Hepatocyte (in vitro differentiated cells): Measurements from ENCODE around the gene POLR3GL. TPM values are rescaled to one million over a fixed set of nuclear protein-coding genes. Genes with fewer than 3 reads are reported as not detected.

Source experiments
- DNase-seq: peaks from one replicate; pipeline ENCODE4 v3.0.0-alpha.2; 2016; ENCODE audit warnings: low spot score
- H2AFZ ChIP-seq: fragments of 200-600 bp; sonication (generic); 2 replicates; pipeline ENCODE4 v1.6.0; 2016; ENCODE audit warnings: antibody characterized with exemption, mild to moderate bottlenecking
- H3K27ac ChIP-seq: fragments of 200-600 bp; sonication (generic); 2 replicates; pipeline ENCODE4 v1.5.1; 2016; ENCODE audit warnings: mild to moderate bottlenecking
- H3K27me3 ChIP-seq: fragments of 200-600 bp; sonication (generic); 2 replicates; pipeline ENCODE4 v1.6.1; 2016
- H3K36me3 ChIP-seq: fragments of 200-600 bp; sonication (generic); replicated peaks from 2 replicates; pipeline ENCODE4 v1.5.1; 2016; ENCODE audit warnings: low read depth; ENCODE audit not compliant: insufficient read depth
- H3K4me1 ChIP-seq: fragments of 200-600 bp; sonication (generic); 2 replicates; pipeline ENCODE4 v1.5.1; 2016; ENCODE audit warnings: mild to moderate bottlenecking, moderate library complexity; ENCODE audit not compliant: insufficient read depth
- H3K4me2 ChIP-seq: fragments of 200-600 bp; sonication (generic); 2 replicates; pipeline ENCODE4 v1.6.0; 2016
- H3K4me3 ChIP-seq: fragments of 200-600 bp; sonication (generic); 2 replicates; pipeline ENCODE4 v1.5.1; 2016; ENCODE audit warnings: mild to moderate bottlenecking
- H3K79me2 ChIP-seq: fragments of 200-600 bp; sonication (generic); 2 replicates; pipeline ENCODE4 v1.6.0; 2017; ENCODE audit warnings: mild to moderate bottlenecking
- H3K9me2 ChIP-seq: fragments of 200-600 bp; sonication (generic); replicated peaks from 2 replicates; pipeline ENCODE4 v1.6.0; 2017; ENCODE audit warnings: mild to moderate bottlenecking; ENCODE audit not compliant: insufficient read depth
- H3K9me3 ChIP-seq: fragments of 200-600 bp; sonication (generic); 2 replicates; pipeline ENCODE4 v1.5.1; 2016; ENCODE audit warnings: low read depth, mild to moderate bottlenecking
- H4K20me1 ChIP-seq: fragments of 200-600 bp; sonication (generic); 2 replicates; pipeline ENCODE4 v1.6.0; 2016; ENCODE audit warnings: mild to moderate bottlenecking; ENCODE audit not compliant: insufficient read depth, poor library complexity, severe bottlenecking
- EZH2 ChIP-seq: fragments of 200-600 bp; sonication (generic); IDR thresholded peaks from 2 replicates; pipeline ENCODE4 v1.6.1; 2016; ENCODE audit warnings: antibody characterized with exemption, mild to moderate bottlenecking, borderline replicate concordance
- EZH2phosphoT487 ChIP-seq: fragments of 200-600 bp; sonication (generic); IDR thresholded peaks from one replicate; pipeline ENCODE4 v1.6.1; 2018; ENCODE audit warnings: antibody characterized with exemption, mild to moderate bottlenecking, low read depth, moderate library complexity; ENCODE audit not compliant: unreplicated experiment, severe bottlenecking
- WGBS: methylation state at CpG from one replicate; pipeline ENCODE4 v1.1.6; 2016; ENCODE audit warnings: low lambda C conversion rate; ENCODE audit errors: missing lambda C conversion rate; 5-methylcytosine and 5-hydroxymethylcytosine counted together
- polyA plus RNA-seq: library from polyadenylated mRNA; unstranded; fragments of >200 nt; fragmentation: Nextera tagmentation; extraction: Ambion mirVana; gene quantifications from 2 replicates; pipeline ENCODE4 v1.2.1, GENCODE V29; 2016
- total RNA-seq: library from RNA; depleted of rRNA; stranded (reverse); fragments of >200 nt; gene quantifications from 2 replicates; pipeline ENCODE4 v1.2.3, GENCODE V29; 2014
- TF ChIP-seq, protein P1 (sequence below): fragments of 200-600 bp; sonication (generic); IDR thresholded peaks from 2 replicates; pipeline ENCODE4 v1.5.1; 2016; ENCODE audit warnings: antibody characterized with exemption, mild to moderate bottlenecking; ENCODE audit not compliant: poor library complexity

Gene POLR3GL
- total and polyA plus RNA-seq, 2 experiments from 2014 or later = 10.5 to 27.3 TPM

DNA sequence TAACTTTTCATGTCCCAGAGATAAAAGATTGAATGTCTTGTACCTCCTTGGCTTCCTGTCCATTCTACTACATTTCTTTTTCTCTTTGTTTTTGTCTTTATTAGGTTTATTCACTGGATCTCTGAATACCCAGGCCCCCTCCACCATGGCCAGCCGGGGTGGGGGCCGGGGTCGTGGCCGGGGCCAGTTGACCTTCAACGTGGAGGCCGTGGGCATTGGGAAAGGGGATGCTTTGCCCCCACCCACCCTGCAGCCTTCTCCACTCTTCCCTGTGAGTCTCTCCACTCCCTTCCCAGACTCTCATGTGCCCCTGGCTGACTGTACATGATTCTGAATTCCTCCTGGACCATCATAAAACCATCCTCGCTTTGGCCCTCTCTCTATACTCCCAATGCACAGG lies 10.2 kb downstream of the POLR3GL start:
- peaks cover 17% of the 10 kb centered on the region for H3K4me1 ChIP-seq
- no peaks in the 10 kb centered on the region for H3K79me2 ChIP-seq
- H3K36me3 ChIP-seq = no peaks in the 10 kb centered on the region
- H3K27me3 ChIP-seq = no peaks in the 10 kb centered on the region
- no peaks in the 10 kb centered on the region for H3K9me3 ChIP-seq
- no peaks in the 10 kb centered on the region for H4K20me1 ChIP-seq
- H2AFZ ChIP-seq = no peak overlapping the region
- H3K4me3 ChIP-seq = no peak overlapping the region
- no peak for TF ChIP-seq EZH2phosphoT487
- TF ChIP-seq, protein P1, sequence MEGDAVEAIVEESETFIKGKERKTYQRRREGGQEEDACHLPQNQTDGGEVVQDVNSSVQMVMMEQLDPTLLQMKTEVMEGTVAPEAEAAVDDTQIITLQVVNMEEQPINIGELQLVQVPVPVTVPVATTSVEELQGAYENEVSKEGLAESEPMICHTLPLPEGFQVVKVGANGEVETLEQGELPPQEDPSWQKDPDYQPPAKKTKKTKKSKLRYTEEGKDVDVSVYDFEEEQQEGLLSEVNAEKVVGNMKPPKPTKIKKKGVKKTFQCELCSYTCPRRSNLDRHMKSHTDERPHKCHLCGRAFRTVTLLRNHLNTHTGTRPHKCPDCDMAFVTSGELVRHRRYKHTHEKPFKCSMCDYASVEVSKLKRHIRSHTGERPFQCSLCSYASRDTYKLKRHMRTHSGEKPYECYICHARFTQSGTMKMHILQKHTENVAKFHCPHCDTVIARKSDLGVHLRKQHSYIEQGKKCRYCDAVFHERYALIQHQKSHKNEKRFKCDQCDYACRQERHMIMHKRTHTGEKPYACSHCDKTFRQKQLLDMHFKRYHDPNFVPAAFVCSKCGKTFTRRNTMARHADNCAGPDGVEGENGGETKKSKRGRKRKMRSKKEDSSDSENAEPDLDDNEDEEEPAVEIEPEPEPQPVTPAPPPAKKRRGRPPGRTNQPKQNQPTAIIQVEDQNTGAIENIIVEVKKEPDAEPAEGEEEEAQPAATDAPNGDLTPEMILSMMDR = no peak
- no peak for TF ChIP-seq EZH2
- H3K9me2 ChIP-seq = no peaks in the 10 kb centered on the region
- DNase-seq = no peak
- no peak overlapping the region for H3K27ac ChIP-seq
- 89% methylated on average over 7 of the region's 7 CpGs for WGBS
- no peak overlapping the region for H3K4me2 ChIP-seq

DNA sequence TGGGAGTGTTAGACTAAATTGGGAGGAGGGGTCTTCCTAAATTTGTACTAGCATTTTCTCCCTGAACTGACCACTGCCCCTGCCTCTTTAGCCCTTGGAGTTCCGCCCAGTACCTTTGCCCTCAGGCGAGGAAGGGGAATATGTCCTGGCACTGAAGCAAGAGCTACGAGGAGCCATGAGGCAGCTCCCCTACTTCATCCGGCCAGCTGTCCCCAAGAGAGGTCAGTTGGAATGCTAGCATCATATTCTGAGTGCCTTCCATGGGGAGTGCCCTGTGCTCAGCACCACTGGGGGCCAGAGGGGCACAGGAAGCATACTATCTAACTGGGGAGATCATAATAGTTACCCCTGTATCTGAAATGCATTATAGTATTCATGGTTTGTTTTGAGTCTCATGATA lies 10.7 kb downstream of the POLR3GL start:
- Histone ChIP-seq H4K20me1 (no peaks in the 10 kb centered on the region), H3K4me1 (peaks cover 21% of the 10 kb centered on the region), H3K4me3 (no peak overlapping the region), H2AFZ (no peak overlapping the region), H3K4me2 (no peak overlapping the region), H3K9me3 (no peaks in the 10 kb centered on the region), H3K36me3 (no peaks in the 10 kb centered on the region), H3K27ac (no peak overlapping the region), H3K79me2 (no peaks in the 10 kb centered on the region), H3K27me3 (no peaks in the 10 kb centered on the region), H3K9me2 (no peaks in the 10 kb centered on the region)
- TF ChIP-seq, protein P1 = no peak
- no peak for TF ChIP-seq EZH2phosphoT487
- no peak for TF ChIP-seq EZH2
- DNase-seq = no peak
- 87% methylated on average over 4 of the region's 4 CpGs for WGBS

DNA sequence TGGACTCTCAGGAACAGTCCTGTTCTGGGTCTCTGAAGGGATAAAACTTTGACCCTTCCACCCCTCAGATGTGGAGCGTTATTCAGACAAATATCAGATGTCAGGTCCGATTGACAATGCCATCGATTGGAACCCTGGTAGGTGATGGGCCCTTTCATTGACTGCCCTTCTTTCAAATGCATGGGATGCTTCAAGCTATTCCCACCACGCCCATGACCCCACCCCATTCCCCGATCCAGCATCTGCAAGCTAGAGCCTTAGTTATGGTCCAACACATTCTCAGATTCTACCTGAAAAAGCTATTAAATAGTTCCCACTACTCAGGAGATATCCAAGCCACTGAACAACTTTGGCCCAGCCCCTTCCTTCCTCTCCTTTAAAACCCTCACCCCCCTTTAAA lies 12.5 kb downstream of the POLR3GL start:
- H3K79me2 ChIP-seq = no peaks in the 10 kb centered on the region
- H3K4me1 ChIP-seq = peaks cover 21% of the 10 kb centered on the region
- no peaks in the 10 kb centered on the region for H3K27me3 ChIP-seq
- no peaks in the 10 kb centered on the region for H4K20me1 ChIP-seq
- no peak overlapping the region for H3K4me2 ChIP-seq
- WGBS = 87% methylated on average over 5 of the region's 5 CpGs
- H3K9me2 ChIP-seq = no peaks in the 10 kb centered on the region
- no peak overlapping the region for H2AFZ ChIP-seq
- no peaks in the 10 kb centered on the region for H3K9me3 ChIP-seq
- TF ChIP-seq, protein P1 = no peak
- TF ChIP-seq EZH2phosphoT487 (no peak), EZH2 (no peak)
- H3K27ac ChIP-seq = no peak overlapping the region
- no peaks in the 10 kb centered on the region for H3K36me3 ChIP-seq
- DNase-seq = no peak
- no peak overlapping the region for H3K4me3 ChIP-seq
